A549 (cell line): ENCODE measurements around the gene CCP110. TPM values are rescaled to one million over a fixed set of nuclear protein-coding genes. Genes with fewer than 3 reads are reported as not detected.

ENCODE experiments used
- ATAC-seq, 2 experiments: fragments of 200-7000 bp in 1 of 2; fragments of >200 bp in 1 of 2; cut with Nextera tagmentation in 1 of 2; cut with Tn5 transposase in 1 of 2; 3 replicates each; pipeline versions ENCODE4 v1.8.0 to v1.9.1; 2018 to 2020; ENCODE audit warnings: mild to moderate bottlenecking in 1 of 2, moderate library complexity in 1 of 2
- CTCF ChIA-PET: fragments of 300-600 bp; sonication (Branson Sonifier 250); formaldehyde crosslinking; extraction: SDS; loops from one replicate; lab custom pipeline; 2021; ENCODE audit warnings: antibody characterized with exemption, inconsistent platforms; lab: Yijun Ruan, JAX
- POLR2A ChIA-PET: fragments of 350-600 bp; formaldehyde crosslinking; extraction: SDS; loops from one replicate; lab custom pipeline; 2021; ENCODE audit warnings: antibody characterized with exemption, inconsistent platforms; lab: Yijun Ruan, JAX
- DNase-seq, 2 experiments: peaks; one replicate each; pipeline versions ENCODE4 v3.0.0 to v3.0.0-alpha.2; 2011 to 2016; ENCODE audit warnings: low read depth in 1 of 2, low spot score in 1 of 2
- FAIRE-seq: peaks from 2 replicates; lab custom pipeline; 2011; peaks lifted over from hg19 to GRCh38; lab: Jason Lieb, UNC
- H3K27ac ChIP-seq, 2 experiments: fragments of >200 bp; sonication (Bioruptor Twin); formaldehyde crosslinking; 3 replicates each; pipeline ENCODE4 v1.5.1; 2016 to 2017
- H3K4me1 ChIP-seq: fragments of >200 bp; sonication (Bioruptor Twin); formaldehyde crosslinking; 3 replicates; pipeline ENCODE4 v1.6.1; 2016
- H3K4me2 ChIP-seq: fragments of >200 bp; sonication (Bioruptor Twin); formaldehyde crosslinking; 3 replicates; pipeline ENCODE4 v1.6.1; 2016
- H3K4me3 ChIP-seq: fragments of >200 bp; sonication (Bioruptor Twin); formaldehyde crosslinking; 3 replicates; pipeline ENCODE4 v1.5.1; 2016
- H3K9me3 ChIP-seq: fragments of >200 bp; sonication (Bioruptor Twin); formaldehyde crosslinking; 3 replicates; pipeline ENCODE4 v1.6.1; 2016
- BCL3 ChIP-seq: fragments of >200 bp; sonication (Bioruptor Twin); formaldehyde crosslinking; IDR thresholded peaks from 3 replicates; pipeline ENCODE4 v1.6.1; 2016
- BHLHE40 ChIP-seq: IDR thresholded peaks from 2 replicates; pipeline ENCODE4 v1.6.1; 2012; ENCODE audit warnings: low read depth, low read length, inconsistent platforms
- CBX2 ChIP-seq: fragments of 200-600 bp; sonication (generic); IDR thresholded peaks from 2 replicates; pipeline ENCODE4 v1.6.1; 2016; ENCODE audit warnings: low read depth, mild to moderate bottlenecking, borderline replicate concordance
- CHD4 ChIP-seq: fragments of 200-600 bp; sonication (generic); IDR thresholded peaks from 2 replicates; pipeline ENCODE4 v1.6.1; 2016; ENCODE audit warnings: antibody characterized with exemption, mild to moderate bottlenecking, borderline replicate concordance
- EHMT2 ChIP-seq: fragments of 200-600 bp; sonication (generic); IDR thresholded peaks from 2 replicates; pipeline ENCODE4 v1.6.1; 2016; ENCODE audit warnings: antibody characterized with exemption, low read depth, mild to moderate bottlenecking, moderate library complexity
- ELK1 ChIP-seq: fragments of 150-350 bp; IDR thresholded peaks from 2 replicates; pipeline ENCODE4 v1.6.1; 2014; ENCODE audit warnings: low read depth, mild to moderate bottlenecking, low read length
- EP300 ChIP-seq, 2 experiments: fragments of >200 bp; sonication (Bioruptor Twin); formaldehyde crosslinking; IDR thresholded peaks; 2 replicates in 1 of 2; 3 replicates in 1 of 2; pipeline ENCODE4 v1.6.1; 2016 to 2017
- FOSB ChIP-seq: fragments of 250-450 bp; sonication (Bioruptor Pico); IDR thresholded peaks from 2 replicates; pipeline ENCODE4 v1.5.0; 2020; ENCODE audit warnings: mild to moderate bottlenecking, moderate library complexity
- FOSL2 ChIP-seq, 2 experiments: fragments of 450-650 bp in 1 of 2; fragments of >200 bp in 1 of 2; sonication (Bioruptor Twin) in 1 of 2; formaldehyde crosslinking; IDR thresholded peaks; 2 replicates each; pipeline versions ENCODE4 v1.5.0 to v1.6.1; 2016 to 2020; ENCODE audit warnings: mild to moderate bottlenecking in 1 of 2, moderate library complexity in 1 of 2
- GATA3 ChIP-seq: IDR thresholded peaks from 2 replicates; pipeline ENCODE4 v1.6.1; 2012; ENCODE audit warnings: borderline replicate concordance
- HOXB13 ChIP-seq: fragments of 250-450 bp; sonication (Bioruptor Pico); IDR thresholded peaks from 2 replicates; pipeline ENCODE4 v1.5.0; 2020; ENCODE audit warnings: low read depth, mild to moderate bottlenecking, moderate library complexity
- JUN ChIP-seq, 2 experiments: fragments of >200 bp; sonication (Bioruptor Twin); formaldehyde crosslinking; IDR thresholded peaks; 2 replicates in 1 of 2; 3 replicates in 1 of 2; pipeline ENCODE4 v1.6.1; 2016 to 2017
- KDM1A ChIP-seq: fragments of 200-600 bp; sonication (generic); IDR thresholded peaks from 2 replicates; pipeline ENCODE4 v1.6.1; 2016; ENCODE audit warnings: low read depth, mild to moderate bottlenecking
- MAX ChIP-seq: IDR thresholded peaks from 2 replicates; pipeline ENCODE4 v1.6.1; 2012
- MAZ ChIP-seq: fragments of 150-350 bp; IDR thresholded peaks from 2 replicates; pipeline ENCODE4 v1.6.1; 2014; ENCODE audit warnings: antibody characterized with exemption, low read depth, low read length, borderline replicate concordance
- MYC ChIP-seq: IDR thresholded peaks from 2 replicates; pipeline ENCODE4 v1.6.1; 2012; ENCODE audit warnings: mild to moderate bottlenecking, inconsistent platforms, low read length, improper control_type of control experiment, borderline replicate concordance
- NPAS2 ChIP-seq: fragments of 250-450 bp; sonication (Bioruptor Pico); IDR thresholded peaks from 2 replicates; pipeline ENCODE4 v1.8.0; 2022; ENCODE audit warnings: mild to moderate bottlenecking, moderate library complexity, borderline replicate concordance
- PBX3 ChIP-seq: IDR thresholded peaks from 2 replicates; pipeline ENCODE4 v1.6.1; 2012
- PHF8 ChIP-seq: fragments of 200-600 bp; sonication (generic); IDR thresholded peaks from 2 replicates; pipeline ENCODE4 v1.6.1; 2016; ENCODE audit warnings: low read depth, mild to moderate bottlenecking, antibody characterized with exemption, moderate library complexity, borderline replicate concordance
- POLR2A ChIP-seq: IDR thresholded peaks from 2 replicates; pipeline ENCODE4 v1.6.1; 2012; ENCODE audit warnings: mild to moderate bottlenecking, low read length
- POLR2AphosphoS2 ChIP-seq: conservative IDR thresholded peaks from 2 replicates; pipeline ENCODE4 v1.6.1; 2012; ENCODE audit warnings: low read length, improper control_type of control experiment, inconsistent platforms
- RNF2 ChIP-seq: fragments of 200-600 bp; sonication (generic); IDR thresholded peaks from 2 replicates; pipeline ENCODE4 v1.6.1; 2016; ENCODE audit warnings: low read depth, mild to moderate bottlenecking, antibody characterized with exemption, moderate library complexity, borderline replicate concordance
- SREBF2 ChIP-seq: fragments of 450-650 bp; IDR thresholded peaks from 2 replicates; pipeline ENCODE4 v1.6.1; 2014; ENCODE audit warnings: mild to moderate bottlenecking, moderate library complexity
- TFCP2L1 ChIP-seq: fragments of 250-450 bp; sonication (Bioruptor Pico); IDR thresholded peaks from 2 replicates; pipeline ENCODE4 v1.5.0; 2021; ENCODE audit warnings: mild to moderate bottlenecking
- TP53 ChIP-seq: fragments of 250-450 bp; sonication (Bioruptor Pico); IDR thresholded peaks from 2 replicates; pipeline ENCODE4 v1.5.0; 2021; ENCODE audit warnings: mild to moderate bottlenecking, moderate library complexity
- ZC3H11A ChIP-seq: fragments of 450-650 bp; IDR thresholded peaks from 2 replicates; pipeline ENCODE4 v1.6.1; 2014; ENCODE audit warnings: antibody characterized with exemption, mild to moderate bottlenecking
- ZFP36 ChIP-seq: fragments of 450-650 bp; IDR thresholded peaks from 2 replicates; pipeline ENCODE4 v1.6.1; 2014; ENCODE audit warnings: borderline replicate concordance; ENCODE audit not compliant: partially characterized antibody
- WGBS: methylation state at CpG from one replicate; pipeline ENCODE4 v1.1.6; 2017; ENCODE audit errors: missing lambda C conversion rate; 5-methylcytosine and 5-hydroxymethylcytosine counted together
- polyA minus RNA-seq: library from RNA; depleted of rRNA, polyadenylated mRNA; stranded (reverse); fragments of >200 nt; gene quantifications from 2 replicates; pipeline ENCODE4 v1.2.3, GENCODE V29; 2011; rRNA and poly(A)+ RNA removed
- polyA plus RNA-seq, 4 experiments: library from polyadenylated mRNA; depleted of rRNA in 3 of 4; stranded (reverse); fragments of >200 nt; fragmentation: RNase III in 1 of 4; extraction: RNeasy Plus Mini Kit Qiagen cat#74134 plus additional on column Dnase treatment in 1 of 4; gene quantifications; 2 replicates in 3 of 4; 3 replicates in 1 of 4; pipeline ENCODE4 v1.2.3, GENCODE V29; 2011 to 2017
- TF ChIP-seq, protein P1 (sequence below): fragments of 250-450 bp; sonication (Bioruptor Pico); IDR thresholded peaks from 2 replicates; pipeline ENCODE4 v1.5.0; 2021; ENCODE audit warnings: mild to moderate bottlenecking, moderate library complexity, borderline replicate concordance
- TF ChIP-seq, protein P2 (sequence below): IDR thresholded peaks from 2 replicates; pipeline ENCODE4 v1.6.1; 2012; ENCODE audit warnings: low read depth, borderline replicate concordance

The CCP110 gene
- polyA plus RNA-seq (2011; rRNA removed), result 14.0 and 15.3 TPM in 2 replicates
- 4.0 and 4.4 TPM in 2 replicates for polyA plus RNA-seq (2012; cell fraction: cytosol; rRNA removed)
- polyA plus RNA-seq (2012; cell fraction: nucleus; rRNA removed), result 2.4 and 3.0 TPM in 2 replicates
- polyA plus RNA-seq (2017; fragmentation: RNase III; extraction: RNeasy Plus Mini Kit Qiagen cat#74134 plus additional on column Dnase treatment), result 11.3 to 12.1 TPM (median 11.6 TPM) in 3 replicates
- 4.6 and 6.5 TPM in 2 replicates for polyA minus RNA-seq

GRCh38 chr16:19523559-19524355 is at the start of gene CCP110:
CCP110 (plus strand) TSS chr16:19523942; CDS start chr16:19527882, 3,940 bp downstream.
- H3K27ac ChIP-seq, result peak within 1 kb of the TSS; percentile 84 to 96
- POLR2A ChIA-PET, result interaction anchor here (0.5 to 1.8 kb wide), 4 partner anchors 16 to 429 kb away, joined by 3 to 15 read pairs (median 3); partner anchors contain the start of gene VPS35L
- FAIRE-seq, result no peak

GRCh38 chr16:19474617-19475016 is 49.1 kb upstream of the CCP110 start:
- H3K4me3 ChIP-seq, result no peak overlapping the region
- TF ChIP-seq EHMT2, result no peak
- TF ChIP-seq NPAS2, result no peak
- TF ChIP-seq BHLHE40, result no peak
- no peak for TF ChIP-seq MYC
- no peak for TF ChIP-seq ZFP36
- no peak for TF ChIP-seq HOXB13 (CRISPR knock-in tag)
- TF ChIP-seq FOSB (CRISPR knock-in tag), result no peak
- no peak for TF ChIP-seq SREBF2
- TF ChIP-seq, protein P1, sequence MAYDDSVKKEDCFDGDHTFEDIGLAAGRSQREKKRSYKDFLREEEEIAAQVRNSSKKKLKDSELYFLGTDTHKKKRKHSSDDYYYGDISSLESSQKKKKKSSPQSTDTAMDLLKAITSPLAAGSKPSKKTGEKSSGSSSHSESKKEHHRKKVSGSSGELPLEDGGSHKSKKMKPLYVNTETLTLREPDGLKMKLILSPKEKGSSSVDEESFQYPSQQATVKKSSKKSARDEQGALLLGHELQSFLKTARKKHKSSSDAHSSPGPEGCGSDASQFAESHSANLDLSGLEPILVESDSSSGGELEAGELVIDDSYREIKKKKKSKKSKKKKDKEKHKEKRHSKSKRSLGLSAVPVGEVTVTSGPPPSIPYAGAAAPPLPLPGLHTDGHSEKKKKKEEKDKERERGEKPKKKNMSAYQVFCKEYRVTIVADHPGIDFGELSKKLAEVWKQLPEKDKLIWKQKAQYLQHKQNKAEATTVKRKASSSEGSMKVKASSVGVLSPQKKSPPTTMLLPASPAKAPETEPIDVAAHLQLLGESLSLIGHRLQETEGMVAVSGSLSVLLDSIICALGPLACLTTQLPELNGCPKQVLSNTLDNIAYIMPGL, result no peak
- no peak for TF ChIP-seq TP53 (CRISPR knock-in tag)

More at GRCh38 chr16:19523559-19524355, at the start of gene CCP110:
- ATAC-seq (peak; percentile 83 to 90), DNase-seq (peak; percentile 95 to 96)
- Histone ChIP-seq H3K4me2 (peak within 1 kb of the TSS; percentile 77), H3K4me3 (peak within 1 kb of the TSS; percentile 98), H3K4me1 (peaks cover 43% of the 10 kb centered on the region), H3K9me3 (no peaks in the 10 kb centered on the region)
- TF ChIP-seq ELK1 (no peak), JUN (IDR thresholded peaks at IDR 0.05) (peak in 1 of 2 experiments; percentile 46; a peak in 1 of 5 replicates), MAX (peak; percentile 50), GATA3 (no peak), PBX3 (0 out of 2 replicates have a peak, but pooled peaks have one; percentile 8), KDM1A (no peak), ZC3H11A (no peak), SREBF2 (no peak), PHF8 (peak; percentile 64; the same call in 1 of the 2 replicates), BCL3 (no peak), CHD4 (no peak), POLR2AphosphoS2 (no peak), CBX2 (no peak), MAZ (no peak), FOSB (CRISPR knock-in tag) (no peak), EP300 (IDR thresholded peaks at IDR 0.05) (no peak), TFCP2L1 (CRISPR knock-in tag) (no peak), BHLHE40 (no peak), FOSL2 (IDR thresholded peaks at IDR 0.05) (no peak), FOSL2 (CRISPR knock-in tag; IDR thresholded peaks at IDR 0.05) (no peak), POLR2A (peak; percentile 65), RNF2 (no peak)
- TF ChIP-seq, protein P2, sequence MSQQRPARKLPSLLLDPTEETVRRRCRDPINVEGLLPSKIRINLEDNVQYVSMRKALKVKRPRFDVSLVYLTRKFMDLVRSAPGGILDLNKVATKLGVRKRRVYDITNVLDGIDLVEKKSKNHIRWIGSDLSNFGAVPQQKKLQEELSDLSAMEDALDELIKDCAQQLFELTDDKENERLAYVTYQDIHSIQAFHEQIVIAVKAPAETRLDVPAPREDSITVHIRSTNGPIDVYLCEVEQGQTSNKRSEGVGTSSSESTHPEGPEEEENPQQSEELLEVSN, result no peak
- WGBS, result under 1% methylated on average over 41 of the region's 51 CpGs
- CTCF ChIA-PET, result interaction anchor here (1.7 to 2.7 kb wide), 3 partner anchors 15 to 31 kb away, joined by 4 to 17 read pairs (median 8); partner anchors contain the start of gene VPS35L

More at GRCh38 chr16:19474617-19475016, 49.1 kb upstream of the CCP110 start:
- ATAC-seq, result peak; percentile 43 to 57; a peak in 3 of 6 replicates
- DNase-seq, result no peak
- FAIRE-seq, result no peak
- peaks cover 7% of the 10 kb centered on the region; the same call in 2 of the 3 replicates for H3K4me1 ChIP-seq
- ChIA-PET CTCF (interaction anchor here (1.3 to 1.9 kb wide), 2 partner anchors 28 to 295 kb away, joined by 5 to 8 read pairs; no protein-coding TSS in a partner anchor), POLR2A (no interaction called here)
- H3K27ac ChIP-seq, result no peak overlapping the region
- WGBS, result 97% methylated on average over 5 of the region's 5 CpGs
- H3K9me3 ChIP-seq, result no peaks in the 10 kb centered on the region
- no peak overlapping the region for H3K4me2 ChIP-seq
